ENCODE results near the gene SMARCAL1.

SMARCAL1 gene

GRCh38 chr2:216478151-216478550 lies 65.9 kb downstream of the SMARCAL1 start:
- TF ChIP-seq FOXP2 (optimal IDR thresholded peaks at IDR 0.05; ENCODE audit: borderline replicate concordance, extremely low read depth, extremely low read length, insufficient read depth), result no peak
- TF ChIP-seq REST (IDR thresholded peaks at IDR 0.05; ENCODE audit: insufficient read depth in 1 of 2, low read depth in 2 of 2, low read length in 2 of 2), result no peak
- no peak for TF ChIP-seq POLR2AphosphoS5 (IDR thresholded peaks at IDR 0.05; ENCODE audit: low read depth, low read length)
- TF ChIP-seq SIN3A (IDR thresholded peaks at IDR 0.05; ENCODE audit: borderline replicate concordance, insufficient read depth, low read length), result no peak
- no peak for TF ChIP-seq TAF1 (IDR thresholded peaks at IDR 0.05; ENCODE audit: borderline replicate concordance, insufficient read depth, low read length)

- no peak for TF ChIP-seq TAF1 (IDR thresholded peaks at IDR 0.05; ENCODE audit: borderline replicate concordance, insufficient read depth, low read length)
- no peak for TF ChIP-seq REST (IDR thresholded peaks at IDR 0.05; ENCODE audit: insufficient read depth in 1 of 2, low read depth in 2 of 2, low read length in 2 of 2)
- TF ChIP-seq SIN3A (IDR thresholded peaks at IDR 0.05; ENCODE audit: borderline replicate concordance, insufficient read depth, low read length), result no peak
- no peak for TF ChIP-seq FOXP2 (optimal IDR thresholded peaks at IDR 0.05; ENCODE audit: borderline replicate concordance, extremely low read depth, extremely low read length, insufficient read depth)
- no peak for TF ChIP-seq POLR2AphosphoS5 (IDR thresholded peaks at IDR 0.05; ENCODE audit: low read depth, low read length)
These were observed 66.5 kb downstream of the SMARCAL1 start for GRCh38 chr2:216478791-216479190.

GRCh38 chr2:216480221-216480620 lies 67.9 kb downstream of the SMARCAL1 start:
- TF ChIP-seq TAF1 (IDR thresholded peaks at IDR 0.05; ENCODE audit: borderline replicate concordance, insufficient read depth, low read length) (no peak), POLR2AphosphoS5 (IDR thresholded peaks at IDR 0.05; ENCODE audit: low read depth, low read length) (no peak), REST (IDR thresholded peaks at IDR 0.05; ENCODE audit: insufficient read depth in 1 of 2, low read depth in 2 of 2, low read length in 2 of 2) (no peak), SIN3A (IDR thresholded peaks at IDR 0.05; ENCODE audit: borderline replicate concordance, insufficient read depth, low read length) (no peak), FOXP2 (optimal IDR thresholded peaks at IDR 0.05; ENCODE audit: borderline replicate concordance, extremely low read depth, extremely low read length, insufficient read depth) (no peak)

GRCh38 chr2:216482640-216483039 lies 70.4 kb downstream of the SMARCAL1 start:
- TF ChIP-seq TAF1 (IDR thresholded peaks at IDR 0.05; ENCODE audit: borderline replicate concordance, insufficient read depth, low read length), result no peak
- no peak for TF ChIP-seq POLR2AphosphoS5 (IDR thresholded peaks at IDR 0.05; ENCODE audit: low read depth, low read length)
- no peak for TF ChIP-seq SIN3A (IDR thresholded peaks at IDR 0.05; ENCODE audit: borderline replicate concordance, insufficient read depth, low read length)
- TF ChIP-seq FOXP2 (optimal IDR thresholded peaks at IDR 0.05; ENCODE audit: borderline replicate concordance, extremely low read depth, extremely low read length, insufficient read depth), result no peak
- no peak for TF ChIP-seq REST (IDR thresholded peaks at IDR 0.05; ENCODE audit: insufficient read depth in 1 of 2, low read depth in 2 of 2, low read length in 2 of 2)

- TF ChIP-seq REST (IDR thresholded peaks at IDR 0.05; ENCODE audit: insufficient read depth in 1 of 2, low read depth in 2 of 2, low read length in 2 of 2) (no peak), SIN3A (IDR thresholded peaks at IDR 0.05; ENCODE audit: borderline replicate concordance, insufficient read depth, low read length) (no peak), POLR2AphosphoS5 (IDR thresholded peaks at IDR 0.05; ENCODE audit: low read depth, low read length) (no peak), TAF1 (IDR thresholded peaks at IDR 0.05; ENCODE audit: borderline replicate concordance, insufficient read depth, low read length) (no peak), FOXP2 (optimal IDR thresholded peaks at IDR 0.05; ENCODE audit: borderline replicate concordance, extremely low read depth, extremely low read length, insufficient read depth) (no peak)
These were observed 73.0 kb downstream of the SMARCAL1 start for GRCh38 chr2:216485237-216485636.

Measured in PFSK-1 (cell line).